Activated T-helper 17 cell treated with anti-CD3 and anti-CD28 coated beads, Interleukin-2, amount 50 U/mL, for 72 hours (primary cell): ENCODE measurements around the gene RNF32. TPM values are rescaled to one million over a fixed set of nuclear protein-coding genes. Genes with fewer than 3 reads are reported as not detected.

ENCODE experiments used
- ATAC-seq: fragments of 150-1000 bp; cut with Tn5 transposase; replicated peaks from 2 replicates; pipeline ENCODE4 v1.10.0; 2021; ENCODE audit warnings: mild to moderate bottlenecking, moderate library complexity
- H3K27ac Mint-ChIP-seq: one replicate; pipeline ENCODE4 v1.8.0; 2022; ENCODE audit warnings: mixed read lengths
- H3K27me3 Mint-ChIP-seq: one replicate; pipeline ENCODE4 v1.8.0; 2022; ENCODE audit warnings: mixed read lengths
- H3K36me3 Mint-ChIP-seq: one replicate; pipeline ENCODE4 v1.8.0; 2022; ENCODE audit warnings: low read depth, mild to moderate bottlenecking, mixed read lengths
- H3K4me1 Mint-ChIP-seq: one replicate; pipeline ENCODE4 v1.8.0; 2022; ENCODE audit warnings: mixed read lengths
- H3K4me3 Mint-ChIP-seq: one replicate; pipeline ENCODE4 v1.8.0; 2022; ENCODE audit warnings: mild to moderate bottlenecking, mixed read lengths
- H3K9me3 Mint-ChIP-seq: one replicate; pipeline ENCODE4 v1.8.0; 2022; ENCODE audit warnings: mixed read lengths
- total RNA-seq, 2 donors: library from RNA; stranded (reverse); gene quantifications; one replicate each; pipeline ENCODE4 v1.2.3, GENCODE V29; 2022

RNF32 gene
- 1 to 10 TPM; 1.3 to 2.0 TPM for total RNA-seq

DNA sequence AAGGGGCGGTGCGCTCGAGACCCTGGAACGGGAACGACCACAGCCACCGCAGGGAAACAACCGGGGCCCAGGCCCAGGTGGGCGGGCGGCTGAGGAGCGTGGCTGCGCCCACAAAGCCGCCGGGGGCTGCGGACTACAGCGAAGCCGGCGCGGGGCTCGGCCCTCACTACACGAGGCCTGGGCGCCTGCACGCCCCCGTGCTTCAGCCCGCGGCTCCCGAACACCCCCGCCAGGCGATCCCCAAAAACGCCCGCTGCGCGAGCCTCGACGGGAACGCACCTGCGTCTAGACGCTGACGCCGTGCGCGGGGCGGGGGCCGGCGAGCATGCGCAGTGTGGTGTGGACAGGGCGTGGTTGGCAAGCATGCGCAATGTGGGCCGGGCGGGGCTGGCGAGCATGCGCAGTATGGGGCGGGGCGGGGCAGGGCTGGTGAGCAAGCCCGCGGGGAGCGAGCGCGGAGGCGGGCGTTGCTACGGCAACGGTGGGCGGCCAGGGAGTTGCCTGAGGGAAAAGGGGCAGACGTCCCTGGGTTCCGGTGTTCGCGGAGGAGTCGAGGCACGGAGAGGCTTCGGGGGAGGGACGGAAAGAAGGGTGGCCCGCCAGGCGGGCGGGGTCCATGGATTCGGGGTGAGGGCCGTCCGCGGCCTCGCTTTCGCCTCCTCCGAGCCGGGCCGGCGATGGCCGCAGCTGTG is at the start of gene RNF32:
TSS of gene RNF32 (plus strand) at position 518 of the 692 bp plus-strand sequence. CDS start 3,104 bp downstream, outside the sequence.
- Mint-ChIP-seq H3K4me3 (peak within 1 kb of the TSS; percentile 89), H3K9me3 (no peaks in the 10 kb centered on the region), H3K27me3 (no peaks in the 10 kb centered on the region), H3K27ac (peak within 1 kb of the TSS; percentile 92), H3K4me1 (peaks cover 5% of the 10 kb centered on the region), H3K36me3 (peaks cover 10% of the 10 kb centered on the region)
- ATAC-seq = peak; percentile 85

DNA sequence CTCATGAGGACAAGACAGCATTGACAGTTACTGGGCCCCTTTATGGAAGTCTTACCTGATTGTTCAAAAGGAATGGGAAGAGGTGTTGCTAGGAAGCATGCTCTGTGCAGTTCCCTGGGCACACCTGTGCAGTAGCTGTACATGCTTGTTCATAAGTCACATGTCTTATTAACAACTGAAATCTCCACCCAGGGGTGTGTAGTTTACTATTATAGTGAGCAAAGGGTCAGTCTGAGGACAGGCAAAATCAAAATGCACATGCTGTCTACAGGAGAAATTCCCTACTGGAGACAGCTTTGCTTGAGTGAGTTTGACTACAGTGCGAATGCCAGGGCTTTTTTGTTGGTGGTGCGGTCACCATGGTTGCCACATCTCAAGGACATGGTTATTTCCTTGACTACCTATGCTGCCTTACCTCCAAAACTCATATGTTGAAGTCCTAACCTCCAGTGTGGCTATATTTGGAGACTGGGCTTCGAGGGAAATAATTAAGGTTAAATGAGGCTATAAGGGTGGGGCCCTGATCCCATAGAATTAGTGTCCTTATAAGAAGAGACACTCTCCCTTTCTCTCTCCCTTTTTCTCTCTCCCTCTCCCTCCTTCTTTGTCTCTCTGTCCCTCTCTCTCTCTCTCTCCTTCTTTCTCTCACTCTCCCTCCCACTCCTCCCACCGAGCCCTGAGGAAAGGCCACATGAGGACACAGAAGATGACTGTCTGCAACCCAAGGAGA is 48.3 kb upstream of the RNF32 start:
- no peak overlapping the region for H3K4me3 Mint-ChIP-seq
- peaks cover 3% of the 10 kb centered on the region for H3K9me3 Mint-ChIP-seq
- peaks cover 3% of the 10 kb centered on the region for H3K27me3 Mint-ChIP-seq
- H3K36me3 Mint-ChIP-seq = no peaks in the 10 kb centered on the region
- H3K27ac Mint-ChIP-seq = no peak overlapping the region
- ATAC-seq = no peak
- no peaks in the 10 kb centered on the region for H3K4me1 Mint-ChIP-seq

DNA sequence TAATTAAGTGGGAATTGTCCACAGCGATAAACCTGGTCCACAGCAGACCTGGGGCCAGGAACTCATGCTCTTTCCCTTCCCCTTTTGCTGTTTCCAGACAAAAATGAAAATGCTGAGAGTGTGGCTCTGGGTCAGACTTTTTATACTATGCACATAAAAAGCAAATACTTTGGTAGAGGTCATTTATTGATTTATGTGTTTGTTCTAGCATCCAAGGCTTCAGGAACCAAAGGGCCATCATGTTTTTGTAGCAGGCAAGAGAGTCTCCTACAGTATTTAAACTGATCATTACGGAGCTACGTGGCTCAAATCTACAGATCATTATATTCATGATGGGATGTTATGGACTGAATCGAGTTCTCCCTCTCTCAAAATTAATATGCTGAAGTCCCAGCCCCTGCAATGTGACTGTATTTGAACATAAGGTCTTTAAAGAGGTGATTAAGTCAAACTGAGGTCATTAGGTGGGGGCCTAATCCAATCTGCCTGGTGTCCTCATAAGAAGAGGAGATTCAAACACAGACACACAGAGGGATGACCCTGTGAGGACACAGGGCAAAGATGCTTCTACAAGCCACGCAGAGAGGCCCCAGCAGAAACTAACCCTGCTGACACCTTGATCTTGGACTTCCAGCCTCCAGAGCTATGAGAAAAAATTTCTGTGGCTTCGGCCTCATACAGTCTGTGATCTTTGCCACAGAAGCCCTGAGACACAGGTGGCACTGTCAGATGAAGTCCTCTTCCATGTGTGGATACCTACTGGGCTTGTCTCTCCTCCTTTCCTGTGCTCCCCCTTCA is 46.1 kb upstream of the RNF32 start:
- H3K27ac Mint-ChIP-seq = no peak overlapping the region
- no peaks in the 10 kb centered on the region for H3K4me1 Mint-ChIP-seq
- peaks cover 3% of the 10 kb centered on the region for H3K9me3 Mint-ChIP-seq
- H3K27me3 Mint-ChIP-seq = peaks cover 3% of the 10 kb centered on the region
- H3K4me3 Mint-ChIP-seq = no peak overlapping the region
- H3K36me3 Mint-ChIP-seq = no peaks in the 10 kb centered on the region
- no peak for ATAC-seq

DNA sequence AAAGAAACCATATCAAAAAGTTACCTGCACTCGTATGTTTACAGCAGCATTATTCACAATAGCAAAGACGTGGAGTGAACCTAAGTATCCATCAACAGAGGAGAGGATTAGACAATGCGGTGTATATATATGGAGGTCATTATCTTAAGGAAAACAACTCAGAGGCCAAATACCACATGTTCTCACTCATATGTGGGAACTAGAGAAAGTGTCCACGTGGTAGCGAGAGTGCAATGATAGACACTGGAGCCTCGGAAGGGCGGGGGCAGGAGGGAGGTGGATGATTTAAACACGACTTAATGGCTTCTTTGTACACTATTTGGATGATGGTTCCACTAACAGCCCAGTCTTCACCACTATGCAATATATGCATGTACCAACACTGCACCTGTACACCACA is 40.1 kb upstream of the RNF32 start:
- ATAC-seq = no peak
- Mint-ChIP-seq H3K27me3 (no peaks in the 10 kb centered on the region), H3K4me1 (no peaks in the 10 kb centered on the region), H3K4me3 (no peak overlapping the region), H3K36me3 (no peaks in the 10 kb centered on the region), H3K27ac (no peak overlapping the region), H3K9me3 (no peaks in the 10 kb centered on the region)

DNA sequence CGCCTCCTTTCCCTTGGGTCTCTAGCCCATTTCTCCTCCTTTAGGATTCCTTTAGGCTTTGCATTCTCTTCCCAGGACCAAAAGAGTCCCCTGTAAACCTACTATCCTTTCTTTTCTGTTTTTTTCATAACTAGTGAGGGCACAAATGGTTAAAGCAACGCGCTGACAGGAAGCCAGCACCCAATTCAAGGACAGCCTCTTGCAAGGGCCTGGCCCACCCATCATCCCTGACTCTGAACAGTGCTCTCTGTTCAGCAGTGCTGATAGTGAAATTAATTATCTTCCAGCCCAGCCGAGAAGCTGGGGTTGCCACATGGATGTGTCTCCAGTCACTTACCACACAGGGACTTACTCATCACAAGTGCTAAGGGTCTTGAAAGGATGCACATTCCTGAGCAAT is 38.3 kb upstream of the RNF32 start:
- no peaks in the 10 kb centered on the region for H3K4me1 Mint-ChIP-seq

DNA sequence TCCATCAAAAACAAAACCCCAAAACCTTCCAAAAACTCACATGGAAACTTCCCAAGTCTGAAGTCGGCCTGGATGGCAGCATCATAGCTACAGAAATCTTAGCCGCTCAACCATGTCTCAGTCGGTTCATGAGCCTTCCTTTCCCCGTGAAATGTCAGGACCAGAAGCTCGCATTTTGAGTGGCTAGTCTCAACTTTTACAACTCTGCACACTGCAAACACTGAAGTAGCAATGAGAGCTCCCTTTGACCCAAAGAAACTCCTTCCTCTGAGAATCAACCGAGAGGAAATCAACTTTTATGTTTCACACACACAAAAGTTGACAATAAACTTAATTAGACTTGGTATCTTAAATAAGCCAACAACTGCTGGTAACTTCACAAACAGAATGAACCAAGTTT is 37.6 kb upstream of the RNF32 start:
- Mint-ChIP-seq H3K9me3 (no peaks in the 10 kb centered on the region), H3K4me1 (no peaks in the 10 kb centered on the region), H3K36me3 (no peaks in the 10 kb centered on the region), H3K4me3 (no peak overlapping the region), H3K27ac (no peak overlapping the region), H3K27me3 (no peaks in the 10 kb centered on the region)
- ATAC-seq = no peak

More for the DNA sequence above, 38.3 kb upstream of the RNF32 start:
- Mint-ChIP-seq H3K27ac (no peak overlapping the region), H3K9me3 (no peaks in the 10 kb centered on the region), H3K4me3 (no peak overlapping the region), H3K27me3 (no peaks in the 10 kb centered on the region), H3K36me3 (no peaks in the 10 kb centered on the region)
- ATAC-seq = no peak

DNA sequence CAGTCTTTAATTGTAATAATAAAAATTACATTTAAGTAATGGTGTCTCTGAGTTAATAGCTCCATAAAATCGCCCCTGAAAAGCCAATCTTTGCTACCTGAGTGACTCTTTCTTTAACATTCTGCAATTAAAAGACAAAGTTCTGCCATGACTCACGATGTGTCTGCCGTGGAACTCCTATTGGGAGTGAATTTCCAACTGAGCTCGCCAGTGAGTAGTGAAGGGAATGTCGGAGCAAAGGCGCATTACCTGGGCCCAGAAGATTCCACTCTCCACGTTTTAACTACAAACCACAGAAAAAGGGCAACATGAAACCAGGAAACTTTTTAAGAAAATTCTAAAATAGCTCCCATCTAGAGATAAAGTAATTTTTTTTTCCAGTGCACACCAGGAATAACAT is 36.9 kb upstream of the RNF32 start:
- Mint-ChIP-seq H3K4me3 (no peak overlapping the region), H3K27me3 (peaks cover under 1% of the 10 kb centered on the region), H3K9me3 (no peaks in the 10 kb centered on the region), H3K27ac (no peak overlapping the region), H3K36me3 (no peaks in the 10 kb centered on the region), H3K4me1 (no peaks in the 10 kb centered on the region)
- ATAC-seq = no peak

DNA sequence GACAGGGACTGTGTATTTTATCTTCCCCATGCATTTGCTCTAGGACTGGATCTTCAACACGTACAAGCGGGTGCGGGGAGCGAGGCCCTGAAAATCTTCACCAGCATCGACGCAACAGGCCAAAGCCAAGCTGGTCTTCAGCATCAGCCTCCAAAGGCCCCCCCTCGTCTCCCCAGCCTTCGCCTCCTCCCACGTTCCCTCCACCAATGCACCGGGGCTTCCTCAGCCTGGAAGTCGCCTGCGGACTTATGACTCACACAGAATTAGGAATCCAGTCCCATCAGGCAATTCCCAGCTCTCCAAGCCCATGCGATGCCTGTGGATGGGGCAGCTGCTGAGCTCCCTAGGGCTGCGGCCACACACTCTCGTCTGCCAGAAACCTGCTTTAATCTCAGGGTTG is 36.3 kb upstream of the RNF32 start:
- Mint-ChIP-seq H3K9me3 (no peaks in the 10 kb centered on the region), H3K4me3 (no peak overlapping the region), H3K27ac (no peak overlapping the region), H3K27me3 (peaks cover 3% of the 10 kb centered on the region), H3K36me3 (no peaks in the 10 kb centered on the region), H3K4me1 (no peaks in the 10 kb centered on the region)
- ATAC-seq = no peak

DNA sequence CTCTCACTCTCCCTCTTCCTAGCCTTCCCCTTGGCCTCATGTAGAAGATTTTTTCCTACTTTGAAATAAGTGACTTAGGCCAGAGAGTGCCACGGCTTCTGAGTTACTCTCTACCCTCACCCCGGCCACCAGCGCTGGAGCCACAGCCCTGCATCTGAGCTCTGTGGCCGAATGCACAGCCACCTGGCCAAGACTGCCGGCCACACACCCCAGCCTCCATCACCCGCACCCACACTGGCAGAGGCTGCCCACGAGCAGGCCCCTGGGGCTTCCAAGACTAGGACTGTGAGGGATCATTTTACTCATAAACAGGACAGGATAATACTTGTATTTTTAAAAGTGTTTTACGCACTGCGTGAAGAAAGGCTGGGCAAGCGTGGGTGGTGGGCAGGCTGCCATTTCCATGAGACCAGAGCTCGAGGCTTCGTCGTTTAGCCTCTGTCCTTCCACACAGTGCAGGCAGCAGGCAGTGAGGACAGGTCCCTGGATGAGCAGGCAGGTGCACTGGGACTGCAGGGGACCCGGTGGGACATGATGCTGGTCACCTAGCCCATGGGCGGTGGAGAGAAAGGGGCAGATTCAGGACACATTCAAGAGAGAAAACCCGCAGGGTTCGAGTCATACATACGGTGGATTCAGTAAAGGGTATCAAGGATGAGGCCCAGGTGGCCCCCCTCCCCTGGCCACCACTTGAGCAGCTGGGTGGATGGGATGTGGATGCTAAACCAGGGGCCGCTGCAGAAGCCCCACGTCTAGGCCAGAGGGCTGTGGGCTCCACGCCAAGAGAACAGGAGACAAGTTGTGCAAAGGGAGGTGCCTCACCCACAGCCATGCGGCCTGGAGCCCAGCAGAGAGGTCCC is 35.5 kb upstream of the RNF32 start:
- H3K4me1 Mint-ChIP-seq = no peaks in the 10 kb centered on the region
- H3K27me3 Mint-ChIP-seq = peaks cover 3% of the 10 kb centered on the region

DNA sequence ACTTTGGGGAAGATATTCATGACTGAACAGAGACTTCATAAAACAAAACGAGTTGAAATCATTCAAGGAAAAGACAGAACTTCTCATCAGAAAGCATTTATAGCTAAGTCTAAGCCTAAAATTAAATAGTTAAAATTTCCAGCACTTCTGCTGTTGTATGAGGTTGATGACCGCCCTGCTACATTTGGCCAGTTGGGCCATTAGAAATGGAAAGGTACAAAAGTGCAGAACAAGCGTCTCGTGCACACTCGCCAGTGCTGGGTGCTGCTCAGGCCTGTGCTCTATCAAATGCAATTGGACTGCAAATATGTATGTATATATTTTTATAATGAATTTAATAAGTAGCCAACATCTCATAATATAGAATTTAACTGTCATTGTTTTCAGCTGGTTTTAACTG is 34.4 kb upstream of the RNF32 start:
- Mint-ChIP-seq H3K36me3 (no peaks in the 10 kb centered on the region), H3K4me1 (no peaks in the 10 kb centered on the region), H3K4me3 (no peak overlapping the region), H3K27me3 (peaks cover 3% of the 10 kb centered on the region), H3K9me3 (no peaks in the 10 kb centered on the region), H3K27ac (no peak overlapping the region)
- ATAC-seq = no peak

More for the DNA sequence above, 35.5 kb upstream of the RNF32 start:
- Mint-ChIP-seq H3K4me3 (no peak overlapping the region), H3K27ac (no peak overlapping the region), H3K36me3 (no peaks in the 10 kb centered on the region), H3K9me3 (no peaks in the 10 kb centered on the region)
- no peak for ATAC-seq

DNA sequence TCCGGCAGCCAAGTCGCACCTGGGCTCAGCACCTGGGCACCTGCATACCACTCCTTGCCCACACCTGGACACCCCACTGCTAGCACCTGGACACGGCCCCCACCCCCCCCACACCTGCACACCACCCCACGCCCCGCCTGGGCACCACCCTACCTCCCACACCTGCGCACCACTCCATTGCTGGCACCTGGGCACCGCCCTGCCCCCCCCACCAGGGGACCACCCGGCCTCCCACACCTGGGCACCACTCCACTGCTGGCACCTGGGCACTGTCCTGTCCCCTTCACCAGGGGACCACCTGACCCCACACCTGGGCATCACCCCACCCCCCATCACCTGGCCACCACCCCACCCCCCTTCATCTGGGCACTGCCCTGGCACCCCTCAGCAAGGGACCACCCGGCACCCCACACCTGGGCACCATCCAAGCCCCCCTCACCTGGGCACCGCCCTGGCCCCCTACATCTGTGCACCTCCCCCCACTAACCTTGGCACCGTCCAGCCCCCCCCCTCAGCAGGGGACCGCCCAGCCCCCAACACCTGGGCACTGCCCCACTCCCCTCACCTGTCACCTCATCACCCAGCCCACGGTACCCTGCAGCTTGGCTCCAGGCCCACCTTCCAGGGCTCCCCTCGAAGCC is 33.8 kb upstream of the RNF32 start:
- Mint-ChIP-seq H3K4me3 (no peak overlapping the region), H3K4me1 (no peaks in the 10 kb centered on the region), H3K36me3 (no peaks in the 10 kb centered on the region), H3K27ac (no peak overlapping the region), H3K27me3 (peaks cover 3% of the 10 kb centered on the region), H3K9me3 (no peaks in the 10 kb centered on the region)
- ATAC-seq = no peak

DNA sequence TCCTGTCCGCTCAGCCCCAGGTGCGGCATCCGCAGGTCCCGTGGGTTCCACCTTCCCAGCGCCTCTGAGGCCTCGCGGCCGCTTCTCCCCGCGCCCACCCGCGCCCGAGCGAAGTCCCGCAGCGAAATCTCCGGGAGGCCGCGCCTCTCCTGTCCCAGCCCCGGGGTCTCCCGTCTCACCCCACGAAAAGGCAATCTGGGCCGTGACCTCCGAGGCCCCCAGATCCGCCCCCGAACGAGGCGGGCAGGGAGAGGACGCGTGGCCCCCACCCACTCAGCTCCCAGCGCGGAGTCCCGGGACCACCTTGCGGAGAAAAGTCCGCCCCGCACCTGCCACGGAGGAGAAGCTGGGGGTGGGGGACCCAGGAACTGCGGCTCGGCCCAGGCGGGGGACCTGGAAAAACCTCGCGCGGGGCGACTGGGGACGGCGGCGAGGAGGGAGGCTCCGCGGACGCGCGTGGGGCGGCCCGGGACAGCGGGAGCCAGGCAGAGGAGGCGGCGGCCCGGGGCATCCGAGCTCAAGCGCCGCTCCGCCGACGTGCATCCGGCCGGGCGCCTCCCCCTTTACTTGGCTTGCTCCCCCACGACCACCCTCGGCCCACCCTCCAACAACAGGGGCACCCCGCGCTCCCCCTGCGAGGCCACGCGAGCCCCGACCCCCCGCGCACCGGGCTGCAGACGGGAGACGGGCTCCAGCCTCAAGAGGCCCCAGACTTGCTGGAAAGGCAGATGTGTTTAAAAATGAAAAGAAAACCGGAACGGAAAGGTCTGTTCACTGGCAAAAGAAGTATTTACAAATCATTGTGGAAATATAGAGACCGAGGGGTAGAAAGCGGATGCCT is 33.0 kb upstream of the RNF32 start:
- H3K27me3 Mint-ChIP-seq = peaks cover 3% of the 10 kb centered on the region
- peak overlapping the region; percentile 60 for H3K4me3 Mint-ChIP-seq
- no peaks in the 10 kb centered on the region for H3K36me3 Mint-ChIP-seq
- no peaks in the 10 kb centered on the region for H3K9me3 Mint-ChIP-seq
- H3K27ac Mint-ChIP-seq = no peak overlapping the region
- peaks cover 6% of the 10 kb centered on the region for H3K4me1 Mint-ChIP-seq
- ATAC-seq = peak; percentile 29

DNA sequence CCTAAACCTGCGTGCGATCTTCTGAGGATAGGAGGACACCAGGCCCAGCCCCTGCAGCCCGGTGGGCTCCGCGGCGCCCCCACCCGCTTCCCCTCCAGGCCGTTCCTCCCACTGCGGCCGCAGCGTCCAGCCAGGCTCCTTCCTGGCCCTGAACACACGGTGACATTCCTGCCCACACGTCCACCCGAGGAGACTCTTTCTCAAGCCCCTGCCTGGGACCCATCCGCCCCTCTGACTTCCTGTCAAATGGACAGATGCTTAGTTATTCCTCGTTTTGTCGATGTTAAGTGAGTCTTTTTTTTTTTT is 32.4 kb upstream of the RNF32 start:
- H3K27me3 Mint-ChIP-seq = peaks cover 3% of the 10 kb centered on the region

More for the DNA sequence above, 32.4 kb upstream of the RNF32 start:
- H3K4me3 Mint-ChIP-seq = peak overlapping the region; percentile 60
- no peak for ATAC-seq
- peaks cover 10% of the 10 kb centered on the region for H3K4me1 Mint-ChIP-seq
- no peaks in the 10 kb centered on the region for H3K9me3 Mint-ChIP-seq
- no peak overlapping the region for H3K27ac Mint-ChIP-seq
- no peaks in the 10 kb centered on the region for H3K36me3 Mint-ChIP-seq
